CD4-positive, alpha-beta memory T cell (primary cell): ENCODE measurements around the gene PTGR2. TPM values are rescaled to one million over a fixed set of nuclear protein-coding genes. Genes with fewer than 3 reads are reported as not detected.
"Not testable (repeated sequence)": the region's sequence is repeated elsewhere in the genome, so short reads cannot be mapped to it uniquely, and the experiment has no call there.

Source experiments
- CTCF ChIA-PET: fragments of 350-600 bp; sonication (Branson Sonifier 250); formaldehyde crosslinking; loops from one replicate; lab custom pipeline; 2021; ENCODE audit warnings: inconsistent platforms; ENCODE audit not compliant: partially characterized antibody; lab: Charles Lee
- POLR2A ChIA-PET: fragments of 350-600 bp; sonication (Branson Sonifier 250); formaldehyde crosslinking; loops from one replicate; lab custom pipeline; 2021; ENCODE audit not compliant: partially characterized antibody; lab: Charles Lee
- DNase-seq, 5 donors: peaks; one replicate each; pipeline versions ENCODE4 v3.0.0 to v3.0.0-alpha.2; 2020 to 2022; ENCODE audit warnings: mixed read lengths in 1 of 5
- H3K27ac ChIP-seq: one replicate; pipeline ENCODE4 v1.7.0; 2013; ENCODE audit warnings: low read depth, low read length
- H3K27me3 ChIP-seq: 2 replicates; pipeline ENCODE4 v1.7.0; 2013; ENCODE audit warnings: mild to moderate bottlenecking, low read length, moderate library complexity; ENCODE audit not compliant: insufficient read depth
- H3K36me3 ChIP-seq: 2 replicates; pipeline ENCODE4 v1.7.0; 2013; ENCODE audit warnings: mild to moderate bottlenecking, low read length, moderate library complexity; ENCODE audit not compliant: insufficient read depth
- H3K4me1 ChIP-seq: 2 replicates; pipeline ENCODE4 v1.7.0; 2013; ENCODE audit warnings: mild to moderate bottlenecking, low read length, moderate library complexity; ENCODE audit not compliant: insufficient read depth
- H3K4me3 ChIP-seq, 2 donors: one replicate each; pipeline ENCODE4 v1.7.0; 2013; ENCODE audit warnings: low read length in 2 of 2, mild to moderate bottlenecking in 1 of 2
- H3K9me3 ChIP-seq, 2 donors: one replicate each; pipeline ENCODE4 v1.7.0; 2013; ENCODE audit warnings: low read length in 2 of 2, control low read depth in 1 of 2; ENCODE audit not compliant: control insufficient read depth in 1 of 2
- H3K27ac Mint-ChIP-seq, 7 donors: one replicate each; pipeline ENCODE4 v1.8.0; 2020 to 2021; ENCODE audit warnings: mixed read lengths in 7 of 7, mild to moderate bottlenecking in 6 of 7, inconsistent platforms in 3 of 7, moderate library complexity in 3 of 7
- H3K27me3 Mint-ChIP-seq, 2 donors: one replicate each; pipeline ENCODE4 v1.8.0; 2020 to 2021; ENCODE audit warnings: mixed read lengths in 2 of 2
- H3K36me3 Mint-ChIP-seq, 2 donors: one replicate each; pipeline ENCODE4 v1.8.0; 2020 to 2021; ENCODE audit warnings: mixed read lengths in 2 of 2, inconsistent platforms in 1 of 2, mild to moderate bottlenecking in 1 of 2
- H3K4me1 Mint-ChIP-seq, 4 donors: one replicate each; pipeline ENCODE4 v1.8.0; 2020 to 2021; ENCODE audit warnings: mixed read lengths in 4 of 4, mild to moderate bottlenecking in 1 of 4
- H3K4me3 Mint-ChIP-seq, 8 donors: one replicate each; pipeline ENCODE4 v1.8.0; 2020 to 2021; ENCODE audit warnings: mixed read lengths in 8 of 8, mild to moderate bottlenecking in 7 of 8, moderate library complexity in 6 of 8, inconsistent platforms in 3 of 8
- H3K9me3 Mint-ChIP-seq, 8 donors: one replicate each; pipeline ENCODE4 v1.8.0; 2020 to 2021; ENCODE audit warnings: mixed read lengths in 8 of 8, mild to moderate bottlenecking in 5 of 8, inconsistent platforms in 3 of 8, moderate library complexity in 1 of 8
- intact Hi-C: fragments of 100-400 bp; cut with micrococcal nuclease; formaldehyde crosslinking; loops from one replicate; pipeline ENCODE4 v1.15.1; 2023
- polyA plus RNA-seq, 2 donors: library from polyadenylated mRNA; unstranded; fragments of 300-500 nt; fragmentation: Illumina TruSeq; gene quantifications; one replicate each; pipeline ENCODE4 v1.2.3, GENCODE V29; 2021
- total RNA-seq, 2 experiments: library from RNA; stranded (reverse); gene quantifications; one replicate each; pipeline ENCODE4 v1.2.3, GENCODE V29; 2021

PTGR2 gene
- total and polyA plus RNA-seq, 4 experiments from 2014 or later, result 2.3 to 5.0 (median 3.7) TPM

- Mint-ChIP-seq H3K4me1 (peaks cover 35 to 58% (median 47%) of the 10 kb centered on the region in 4 donors), H3K27me3 (no peaks in the 10 kb centered on the region), H3K4me3 (peak overlapping the region in 6 of 8 donors; percentile 25 to 99 (median 96)), H3K27ac (peak overlapping the region; percentile 67 to 99 (median 99)), H3K36me3 (peaks cover 11 to 34% of the 10 kb centered on the region in 2 donors), H3K9me3 (no peaks in the 10 kb centered on the region)
- Histone ChIP-seq H3K9me3 (no peaks in the 10 kb centered on the region), H3K4me1 (peaks cover 43% of the 10 kb centered on the region), H3K36me3 (peaks cover 9% of the 10 kb centered on the region), H3K4me3 (no peak overlapping the region), H3K27ac (peak overlapping the region; percentile 96), H3K27me3 (no peaks in the 10 kb centered on the region)
- intact Hi-C loops, result no loop called here
- ChIA-PET CTCF (no interaction called here), POLR2A (interaction anchor here (1.2 to 3.6 kb wide), 2 partner anchors 37 to 320 kb away, joined by 4 to 30 read pairs; partner anchors contain the start of genes ACOT2 and PTGR2)
- DNase-seq, result no peak
Observed at GRCh38 chr14:73888971-73889370, 37.3 kb downstream of the PTGR2 start.

- H3K9me3 ChIP-seq, result no peaks in the 10 kb centered on the region
- H3K27me3 ChIP-seq, result no peaks in the 10 kb centered on the region
- peaks cover 14 to 37% of the 10 kb centered on the region in 2 donors for H3K36me3 Mint-ChIP-seq
- intact Hi-C loops, result no loop called here
- H3K27ac Mint-ChIP-seq, result peak overlapping the region in 5 of 7 donors; percentile 54 to 85 (median 72)
- H3K27ac ChIP-seq, result peak overlapping the region; percentile 96
- peaks cover 13% of the 10 kb centered on the region for H3K36me3 ChIP-seq
- H3K9me3 Mint-ChIP-seq, result no peaks in the 10 kb centered on the region
- peaks cover 43% of the 10 kb centered on the region for H3K4me1 ChIP-seq
- no peaks in the 10 kb centered on the region for H3K27me3 Mint-ChIP-seq
- DNase-seq, result no peak
- H3K4me3 ChIP-seq, result no peak overlapping the region
- CTCF ChIA-PET, result interaction anchor here (0.7 kb wide), 1 partner anchor 130 kb away, joined by 4 read pairs; no protein-coding TSS in a partner anchor
- POLR2A ChIA-PET, result interaction anchor here (0.6 to 3.6 kb wide), 2 partner anchors 38 to 588 kb away, joined by 3 to 30 read pairs; partner anchors contain the start of gene PTGR2
- H3K4me1 Mint-ChIP-seq, result peaks cover 35 to 57% (median 46%) of the 10 kb centered on the region in 4 donors
- H3K4me3 Mint-ChIP-seq, result peak overlapping the region in 2 of 8 donors; percentile 4 to 54
Observed at GRCh38 chr14:73889376-73889775, 37.7 kb downstream of the PTGR2 start.

DNA sequence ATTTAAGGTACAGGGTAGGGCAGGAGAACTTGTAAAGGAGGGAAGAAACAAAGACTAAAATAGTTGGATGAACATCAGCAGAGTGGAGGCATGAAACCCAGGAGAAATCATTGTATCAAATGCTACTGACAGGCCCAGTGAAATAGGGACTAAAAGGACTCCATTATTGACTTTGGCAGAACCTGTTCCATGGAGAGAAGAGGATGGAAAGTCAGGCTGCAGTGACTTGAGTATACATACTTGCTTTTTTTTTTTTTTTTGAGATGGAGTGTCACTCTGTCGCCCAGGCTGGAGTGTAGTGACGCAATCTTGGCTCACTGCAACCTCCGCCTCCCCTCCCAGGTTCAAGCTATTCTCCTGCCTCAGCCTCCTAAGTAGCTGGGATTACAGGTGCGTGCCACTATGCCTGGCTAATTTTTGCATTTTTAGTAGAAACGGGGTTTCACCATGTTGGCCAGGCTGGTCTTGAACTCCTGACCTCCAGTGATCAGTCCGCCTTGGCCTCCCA is 42.6 kb downstream of the PTGR2 start:
- H3K36me3 ChIP-seq, result peaks cover 41% of the 10 kb centered on the region
- H3K27me3 ChIP-seq, H3K4me1 ChIP-seq, H3K4me3 ChIP-seq, H3K4me3 Mint-ChIP-seq, H3K9me3 Mint-ChIP-seq, DNase-seq, CTCF ChIA-PET, POLR2A ChIA-PET, H3K9me3 ChIP-seq, intact Hi-C loops, H3K27ac ChIP-seq, H3K27me3 Mint-ChIP-seq: not testable (repeated sequence)
- Mint-ChIP-seq H3K36me3 (peaks cover 34 to 58% of the 10 kb centered on the region in 2 donors), H3K4me1 (peaks cover 8 to 20% (median 10%) of the 10 kb centered on the region in 4 donors), H3K27ac (peak overlapping the region in 3 of 7 donors; percentile 19 to 62 (median 34))

DNA sequence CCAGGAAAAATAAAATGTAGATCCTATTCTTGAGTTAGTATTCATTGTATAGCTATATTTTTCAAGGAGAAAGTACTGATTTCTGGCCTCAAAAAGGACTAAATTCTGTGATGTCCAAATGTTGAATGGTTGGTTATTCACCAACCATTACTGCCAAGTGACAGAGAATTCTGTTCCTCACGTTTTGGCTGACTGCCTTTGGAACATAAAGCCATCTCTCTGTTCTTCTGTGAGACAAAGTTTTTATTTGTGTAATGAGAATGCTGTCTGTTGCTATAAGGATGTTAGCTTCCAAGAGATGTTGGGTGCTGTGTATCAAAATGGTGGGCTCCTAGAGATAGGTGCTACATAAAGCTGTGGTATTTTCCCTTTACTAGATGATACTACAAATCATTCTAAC is 44.3 kb downstream of the PTGR2 start:
- intact Hi-C loops, result no loop called here
- POLR2A ChIA-PET, result interaction anchor here (0.9 to 1.7 kb wide), 2 partner anchors 8 to 10 kb away, joined by 4 to 8 read pairs; partner anchors contain the start of gene ZNF410
- Histone ChIP-seq H3K27me3 (no peaks in the 10 kb centered on the region), H3K36me3 (peaks cover 46% of the 10 kb centered on the region), H3K9me3 (no peaks in the 10 kb centered on the region), H3K27ac (no peak overlapping the region), H3K4me1 (no peaks in the 10 kb centered on the region), H3K4me3 (no peak overlapping the region)
- no peak for DNase-seq
- H3K27me3 Mint-ChIP-seq, result no peaks in the 10 kb centered on the region
- peaks cover 37 to 65% of the 10 kb centered on the region in 2 donors for H3K36me3 Mint-ChIP-seq
- H3K9me3 Mint-ChIP-seq, result no peaks in the 10 kb centered on the region
- H3K27ac Mint-ChIP-seq, result peak overlapping the region in 1 of 7 donors; percentile 23
- CTCF ChIA-PET, result interaction anchor here (1.8 kb wide), 1 partner anchor 9 kb away, joined by 4 read pairs; the partner anchor contains the start of gene ZNF410
- no peak overlapping the region for H3K4me3 Mint-ChIP-seq
- peaks cover 3 to 8% (median 5%) of the 10 kb centered on the region in 4 donors for H3K4me1 Mint-ChIP-seq

DNA sequence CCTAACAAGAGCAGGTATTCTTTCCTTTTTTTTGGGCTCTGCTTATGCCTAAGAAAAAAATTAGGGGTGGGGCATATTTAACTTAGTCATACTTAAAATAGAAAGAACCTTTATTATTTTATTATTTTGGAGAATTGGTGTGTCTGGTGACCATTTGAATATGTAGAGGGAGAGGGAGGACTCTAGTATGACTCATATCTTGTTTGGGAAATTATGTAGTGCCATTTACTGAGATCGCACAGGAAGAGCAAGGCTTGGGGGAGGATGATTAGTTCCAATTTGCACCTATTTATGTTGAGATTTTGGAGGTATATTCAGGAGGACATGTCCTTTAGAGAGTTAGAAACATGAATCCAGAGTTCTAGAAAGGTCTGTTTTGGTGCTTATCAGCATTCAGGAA is 44.9 kb downstream of the PTGR2 start:
- peaks cover 2 to 8% (median 4%) of the 10 kb centered on the region in 4 donors for H3K4me1 Mint-ChIP-seq
- H3K27me3 Mint-ChIP-seq, result no peaks in the 10 kb centered on the region
- peaks cover 37 to 67% of the 10 kb centered on the region in 2 donors for H3K36me3 Mint-ChIP-seq
- no peak for DNase-seq
- no peaks in the 10 kb centered on the region for H3K9me3 Mint-ChIP-seq
- CTCF ChIA-PET, result interaction anchor here (1.8 kb wide), 1 partner anchor 10 kb away, joined by 4 read pairs; the partner anchor contains the start of gene ZNF410
- no peak overlapping the region for H3K4me3 ChIP-seq
- H3K27me3 ChIP-seq, result no peaks in the 10 kb centered on the region
- no peaks in the 10 kb centered on the region for H3K4me1 ChIP-seq
- H3K9me3 ChIP-seq, result no peaks in the 10 kb centered on the region
- POLR2A ChIA-PET, result interaction anchor here (0.9 to 1.7 kb wide), 3 partner anchors 8 to 10 kb away, joined by 4 to 9 read pairs (median 8); partner anchors contain the start of gene ZNF410
- H3K27ac Mint-ChIP-seq, result peak overlapping the region in 3 of 7 donors; percentile 6 to 21 (median 18)
- H3K4me3 Mint-ChIP-seq, result no peak overlapping the region
- intact Hi-C loops, result no loop called here
- no peak overlapping the region for H3K27ac ChIP-seq
- H3K36me3 ChIP-seq, result peaks cover 48% of the 10 kb centered on the region

DNA sequence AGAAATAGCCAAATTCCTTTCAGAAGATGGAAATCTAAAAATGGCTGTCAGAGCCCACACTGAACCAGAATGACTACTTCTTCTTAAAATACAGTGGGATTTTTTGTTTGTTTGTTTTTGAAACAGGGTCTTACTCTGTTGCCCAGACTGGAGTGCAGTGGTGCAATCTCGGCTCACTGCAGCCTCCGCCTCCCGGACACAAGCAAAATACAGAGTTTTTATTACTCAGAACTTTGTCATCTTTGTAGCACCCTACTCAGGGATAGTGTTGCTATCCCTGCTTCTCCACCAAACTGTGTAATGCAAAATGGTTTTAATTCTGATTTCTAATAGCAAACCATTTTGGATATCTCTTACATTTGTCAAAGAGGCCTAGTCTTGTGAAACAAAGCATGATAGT is 51.4 kb downstream of the PTGR2 start:
- DNase-seq, result no peak
- Histone ChIP-seq H3K4me1 (no peaks in the 10 kb centered on the region), H3K27ac (no peak overlapping the region), H3K9me3 (no peaks in the 10 kb centered on the region), H3K4me3 (no peak overlapping the region), H3K27me3 (no peaks in the 10 kb centered on the region), H3K36me3 (peaks cover 45% of the 10 kb centered on the region)
- CTCF ChIA-PET, result no interaction called here
- H3K27me3 Mint-ChIP-seq, result no peaks in the 10 kb centered on the region
- peaks cover 30 to 66% of the 10 kb centered on the region in 2 donors for H3K36me3 Mint-ChIP-seq
- no peaks in the 10 kb centered on the region for H3K9me3 Mint-ChIP-seq
- no peak overlapping the region for H3K4me3 Mint-ChIP-seq
- no peaks in the 10 kb centered on the region for H3K4me1 Mint-ChIP-seq
- intact Hi-C loops, result no loop called here
- POLR2A ChIA-PET, result no interaction called here
- peak overlapping the region in 1 of 7 donors; percentile 44 for H3K27ac Mint-ChIP-seq

GRCh38 chr14:73909681-73910080 is 58.0 kb downstream of the PTGR2 start:
- H3K9me3 Mint-ChIP-seq, result peaks cover 0 to 15% (median 9%) of the 10 kb centered on the region in 8 donors
- intact Hi-C loops, result no loop called here
- Histone ChIP-seq H3K27ac (no peak overlapping the region), H3K4me3 (no peak overlapping the region), H3K9me3 (no peaks in the 10 kb centered on the region), H3K36me3 (peaks cover 52% of the 10 kb centered on the region), H3K27me3 (no peaks in the 10 kb centered on the region), H3K4me1 (no peaks in the 10 kb centered on the region)
- CTCF ChIA-PET, result no interaction called here
- DNase-seq, result no peak
- H3K4me3 Mint-ChIP-seq, result no peak overlapping the region
- H3K27ac Mint-ChIP-seq, result peak overlapping the region in 5 of 7 donors; percentile 12 to 79 (median 28)
- H3K4me1 Mint-ChIP-seq, result peaks cover 0 to 6% (median 3%) of the 10 kb centered on the region in 4 donors
- POLR2A ChIA-PET, result no interaction called here
- peaks cover 74 to 77% of the 10 kb centered on the region in 2 donors for H3K36me3 Mint-ChIP-seq
- H3K27me3 Mint-ChIP-seq, result no peaks in the 10 kb centered on the region
